IPS-18c (cell line): ENCODE measurements around the gene DPH1.

Experiments
- H3K4me3 ChIP-seq: 2 replicates; pipeline ENCODE4 v1.7.0; 2013; ENCODE audit warnings: low read depth, mild to moderate bottlenecking, low read length, moderate library complexity; ENCODE audit not compliant: insufficient read depth
- H3K9me3 ChIP-seq: one replicate; pipeline ENCODE4 v1.6.1; 2013; ENCODE audit warnings: mild to moderate bottlenecking, low read length, moderate library complexity; ENCODE audit not compliant: control insufficient read depth, insufficient read depth

The DPH1 gene

GRCh38 chr17:2064147-2064489 lies 34.2 kb downstream of the DPH1 start:
- Histone ChIP-seq H3K4me3 (no peak overlapping the region), H3K9me3 (no peaks in the 10 kb centered on the region)

GRCh38 chr17:2064520-2064971 lies 34.6 kb downstream of the DPH1 start:
- no peaks in the 10 kb centered on the region for H3K9me3 ChIP-seq
- H3K4me3 ChIP-seq: no peak overlapping the region

GRCh38 chr17:2064980-2065785 lies 35.2 kb downstream of the DPH1 start:
- H3K9me3 ChIP-seq: no peaks in the 10 kb centered on the region
- no peak overlapping the region for H3K4me3 ChIP-seq

- no peaks in the 10 kb centered on the region for H3K9me3 ChIP-seq
- no peak overlapping the region for H3K4me3 ChIP-seq
Measured at GRCh38 chr17:2065949-2066400, 36.0 kb downstream of the DPH1 start.

- Histone ChIP-seq H3K4me3 (no peak overlapping the region), H3K9me3 (no peaks in the 10 kb centered on the region)
Measured at GRCh38 chr17:2067048-2067561, 37.2 kb downstream of the DPH1 start.

- no peaks in the 10 kb centered on the region for H3K9me3 ChIP-seq
- no peak overlapping the region for H3K4me3 ChIP-seq
Measured at GRCh38 chr17:2067608-2068024, 37.7 kb downstream of the DPH1 start.

GRCh38 chr17:2068031-2068518 lies 38.1 kb downstream of the DPH1 start:
- Histone ChIP-seq H3K4me3 (no peak overlapping the region), H3K9me3 (no peaks in the 10 kb centered on the region)

GRCh38 chr17:2068519-2069051 lies 38.6 kb downstream of the DPH1 start:
- no peak overlapping the region for H3K4me3 ChIP-seq
- no peaks in the 10 kb centered on the region for H3K9me3 ChIP-seq

GRCh38 chr17:2070241-2071023 lies 40.5 kb downstream of the DPH1 start:
- Histone ChIP-seq H3K4me3 (no peak overlapping the region), H3K9me3 (no peaks in the 10 kb centered on the region)

- Histone ChIP-seq H3K9me3 (no peaks in the 10 kb centered on the region), H3K4me3 (no peak overlapping the region)
Measured at GRCh38 chr17:2071024-2071385, 41.1 kb downstream of the DPH1 start.

GRCh38 chr17:2071455-2072281 lies 41.7 kb downstream of the DPH1 start:
- H3K4me3 ChIP-seq: no peak overlapping the region

GRCh38 chr17:2074919-2075318 lies 45.0 kb downstream of the DPH1 start:
- Histone ChIP-seq H3K4me3 (no peak overlapping the region), H3K9me3 (no peaks in the 10 kb centered on the region)

More at GRCh38 chr17:2071455-2072281, 41.7 kb downstream of the DPH1 start:
- H3K9me3 ChIP-seq: no peaks in the 10 kb centered on the region

- Histone ChIP-seq H3K4me3 (no peak overlapping the region), H3K9me3 (no peaks in the 10 kb centered on the region)
Measured at GRCh38 chr17:2075336-2076086, 45.6 kb downstream of the DPH1 start.

GRCh38 chr17:2076087-2076984 lies 46.4 kb downstream of the DPH1 start:
- Histone ChIP-seq H3K4me3 (no peak overlapping the region), H3K9me3 (no peaks in the 10 kb centered on the region)

- Histone ChIP-seq H3K4me3 (no peak overlapping the region), H3K9me3 (no peaks in the 10 kb centered on the region)
Measured at GRCh38 chr17:2077040-2077439, 47.1 kb downstream of the DPH1 start.
